Adipose tissue (tissue), 3 donors: ENCODE data around the gene POU6F2. TPM values are rescaled to one million over a fixed set of nuclear protein-coding genes. Genes with fewer than 3 reads are reported as not detected.

ENCODE experiments used
- H3K27ac ChIP-seq: one replicate; pipeline ENCODE4 v1.5.1; 2013; ENCODE audit warnings: low read depth, low read length
- WGBS, 3 donors: extraction: QIAGEN DNeasy Blood & Tissue Kit; methylation state at CpG; one replicate each; pipeline ENCODE4 v1.1.7; 2013; 5-methylcytosine and 5-hydroxymethylcytosine counted together
- polyA plus RNA-seq, 3 donors: library from polyadenylated mRNA; stranded (reverse); fragments of 200-250 nt; gene quantifications; one replicate each; pipeline ENCODE4 v1.2.3, GENCODE V29; 2013
- donor health status: healthy with polysubstance abuse.
- donor health status: Bipolar disorder and iron deficiency.
- donor health status: healthy.

Gene POU6F2
- polyA plus RNA-seq, 3 donors: 0.16 to 0.64 TPM; not detected in 1

DNA sequence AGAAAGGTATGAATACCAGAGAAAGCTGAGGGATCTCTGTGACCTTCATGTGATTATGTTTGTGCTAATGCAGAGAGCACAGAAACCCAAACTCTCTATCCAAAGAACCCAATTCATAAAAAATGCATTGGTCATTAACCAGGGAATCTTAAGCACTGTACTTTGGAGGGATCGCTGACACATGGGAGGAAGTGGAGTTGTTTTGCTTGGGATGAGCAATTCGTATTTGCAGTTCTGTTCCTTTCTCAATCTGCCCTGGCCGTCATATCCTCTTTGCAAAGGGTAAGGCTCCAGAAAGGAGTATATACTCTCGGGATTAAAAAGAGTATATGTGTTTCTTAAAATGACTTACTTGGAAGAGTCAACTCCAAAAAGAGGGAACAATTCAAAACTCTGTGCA is 221.3 kb downstream of the POU6F2 start:
- H3K27ac ChIP-seq: no peak overlapping the region
- 65 to 76% (median 70%) methylated on average over 4 of the region's 4 CpGs for WGBS, 3 donors

- WGBS, 3 donors: 70 to 85% (median 79%) methylated on average over 5 of the region's 5 CpGs
- no peak overlapping the region for H3K27ac ChIP-seq
Measured at GRCh38 chr7:39199951-39200350, 222.2 kb downstream of the POU6F2 start.

GRCh38 chr7:39202041-39202440 is 224.3 kb downstream of the POU6F2 start:
- WGBS, 3 donors: 53 to 61% (median 61%) methylated on average over 1 of the region's 1 CpG
- no peak overlapping the region for H3K27ac ChIP-seq

DNA sequence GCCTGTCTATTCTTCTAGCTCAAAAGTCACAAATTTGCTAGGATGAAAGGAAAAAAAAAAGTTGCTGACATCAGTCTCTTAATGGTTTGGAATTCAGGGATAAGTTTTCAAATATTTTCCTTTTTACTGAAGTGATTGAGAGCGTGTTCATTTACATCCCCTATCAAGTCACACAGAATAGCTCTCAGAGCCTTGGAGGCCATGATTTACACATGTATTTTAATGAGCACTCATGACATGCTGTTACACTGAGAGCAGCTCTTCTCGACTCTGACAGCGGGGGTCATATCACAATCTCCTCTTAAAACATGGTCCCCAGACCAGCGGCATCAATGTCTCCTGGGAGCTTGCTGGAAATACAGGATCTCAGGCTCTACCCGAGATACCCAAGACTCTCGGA is 232.7 kb downstream of the POU6F2 start:
- no peak overlapping the region for H3K27ac ChIP-seq
- 82 to 87% (median 85%) methylated on average over 6 of the region's 6 CpGs for WGBS, 3 donors

DNA sequence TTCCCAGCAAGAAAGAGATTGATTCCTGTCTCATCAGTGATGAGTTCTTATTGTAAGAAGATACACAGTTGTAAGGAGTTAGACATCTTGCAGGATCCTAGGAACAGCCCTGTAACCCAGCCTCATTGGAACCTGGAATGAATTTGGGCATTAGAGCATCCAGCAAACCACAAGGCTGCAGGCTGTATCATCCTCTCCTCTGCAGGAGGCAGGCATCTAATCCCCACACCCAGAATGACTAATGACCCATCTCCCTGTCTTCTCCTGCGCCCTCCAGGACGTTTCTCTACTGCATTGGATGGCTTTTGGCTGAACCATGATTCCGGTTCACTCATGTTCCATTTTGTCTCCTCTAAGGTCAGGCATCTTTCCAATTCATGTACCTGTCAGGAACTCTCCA is 233.9 kb downstream of the POU6F2 start:
- 66 to 70% (median 69%) methylated on average over 3 of the region's 3 CpGs for WGBS, 3 donors
- H3K27ac ChIP-seq: no peak overlapping the region

GRCh38 chr7:39212876-39213275 is 235.2 kb downstream of the POU6F2 start:
- 43 to 56% (median 47%) methylated on average over 2 of the region's 2 CpGs for WGBS, 3 donors
- H3K27ac ChIP-seq: no peak overlapping the region

DNA sequence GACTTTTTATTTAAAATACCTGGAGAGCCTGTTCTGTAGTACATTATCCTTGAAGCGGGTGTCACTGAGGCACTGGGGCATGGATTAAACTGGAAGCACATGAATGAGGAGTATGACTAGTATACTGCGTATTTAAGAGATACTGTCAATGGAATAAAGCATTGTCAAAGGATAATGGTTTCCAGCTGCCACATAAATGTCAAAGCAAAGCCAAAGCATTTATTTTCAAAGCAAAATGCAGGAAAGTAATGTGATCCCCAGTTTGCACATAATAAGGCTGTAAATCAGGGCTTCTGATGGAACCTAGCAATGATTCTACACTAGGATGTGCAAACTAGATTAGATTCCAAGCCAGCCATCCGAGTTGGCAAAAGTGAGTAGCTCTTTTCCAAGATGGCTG is 240.1 kb downstream of the POU6F2 start:
- WGBS, 3 donors: 64 to 76% (median 71%) methylated on average over 3 of the region's 3 CpGs
- H3K27ac ChIP-seq: no peak overlapping the region

DNA sequence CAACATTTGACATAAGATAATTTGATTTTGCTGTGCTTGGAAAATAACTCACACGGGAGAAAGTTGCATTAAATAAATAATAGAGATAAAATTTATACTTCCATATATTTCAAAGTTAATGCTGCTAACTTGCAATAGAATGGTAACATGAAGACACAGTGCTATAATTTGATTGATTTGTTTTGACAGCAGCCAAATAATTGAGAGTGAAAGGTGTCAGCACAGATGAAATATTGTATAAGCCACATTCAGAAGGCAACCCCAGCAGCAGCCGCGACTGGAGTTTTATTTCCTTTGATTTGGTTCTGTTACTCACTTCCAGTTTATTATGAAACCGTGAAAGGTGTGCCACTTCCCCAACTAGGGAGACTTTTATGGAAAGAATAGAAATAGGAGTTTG is 242.2 kb downstream of the POU6F2 start:
- H3K27ac ChIP-seq: no peak overlapping the region
- 79 to 83% (median 81%) methylated on average over 4 of the region's 4 CpGs for WGBS, 3 donors

DNA sequence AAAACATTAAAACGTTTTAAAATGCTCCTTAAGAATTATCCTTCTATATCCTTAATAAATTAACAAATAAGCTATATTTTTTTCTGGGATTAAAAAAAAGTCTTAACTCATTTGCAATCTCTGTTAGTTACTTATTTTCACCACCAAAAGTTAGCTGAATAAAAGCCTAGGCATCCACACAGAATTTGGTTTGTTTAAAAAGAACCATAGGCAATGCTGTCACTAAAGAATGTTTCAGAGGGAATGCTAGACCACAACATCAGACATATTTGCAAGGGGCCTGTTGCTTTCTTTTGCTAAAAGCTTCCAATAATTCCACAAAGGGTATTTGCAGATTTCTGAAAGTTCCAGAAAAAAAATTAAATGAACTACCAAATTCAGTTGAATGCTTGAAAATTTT is 244.2 kb downstream of the POU6F2 start:
- 41 to 62% (median 51%) methylated on average over 1 of the region's 1 CpG for WGBS, 3 donors
- no peak overlapping the region for H3K27ac ChIP-seq

DNA sequence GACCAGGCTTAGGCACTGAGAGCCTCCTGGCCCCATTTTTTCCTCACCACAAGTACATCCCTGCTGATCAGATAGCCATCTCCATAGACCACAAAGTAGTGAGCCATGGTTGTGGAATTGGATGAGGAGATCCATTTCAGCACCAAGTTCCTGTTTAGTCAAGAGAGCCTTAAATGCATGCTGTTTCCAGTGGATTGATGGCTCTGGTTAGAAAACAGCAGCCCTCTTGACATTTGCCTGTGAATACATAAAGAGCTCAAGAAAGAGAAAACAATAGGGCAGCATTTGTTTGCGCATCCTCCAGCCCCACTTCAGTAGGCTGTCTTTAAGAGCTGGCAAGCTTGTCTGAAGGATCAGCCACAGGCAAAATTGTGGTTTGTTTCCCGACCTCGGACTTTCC is 251.2 kb downstream of the POU6F2 start:
- H3K27ac ChIP-seq: no peak overlapping the region
- WGBS, 3 donors: 42 to 58% (median 56%) methylated on average over 3 of the region's 3 CpGs

DNA sequence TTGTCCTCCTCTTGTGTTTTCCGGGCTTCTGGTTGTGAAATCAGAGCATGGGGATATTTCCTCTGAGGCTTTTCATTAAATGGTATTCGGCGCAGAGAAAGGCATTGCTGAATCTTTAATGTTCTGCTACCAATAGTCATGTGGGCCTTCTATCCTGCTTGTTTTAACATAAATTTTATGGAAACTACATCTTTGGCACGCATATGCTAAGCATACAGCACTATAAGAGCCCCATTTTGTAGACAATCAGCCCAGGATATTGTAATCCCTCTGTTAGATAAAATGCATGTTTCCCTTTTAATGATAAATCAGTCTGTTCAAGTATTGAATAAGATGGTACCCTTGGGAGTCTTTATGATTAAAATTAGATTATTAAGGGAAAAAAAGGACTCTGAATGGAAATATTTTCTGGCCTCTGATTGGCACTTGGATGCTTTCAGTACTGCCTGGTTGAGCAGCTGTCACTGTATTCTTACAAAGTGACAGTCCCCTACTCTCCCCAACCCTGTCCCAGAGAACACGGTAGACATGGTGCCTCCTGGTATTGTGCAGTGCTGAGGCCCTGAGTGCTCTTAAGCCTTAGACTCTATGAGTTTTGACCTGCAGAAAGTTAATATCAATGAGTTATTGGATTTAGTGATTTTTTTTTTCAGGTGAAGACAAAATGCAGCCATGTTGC is 256.3 kb downstream of the POU6F2 start:
- no peak overlapping the region for H3K27ac ChIP-seq
- 85 to 90% (median 85%) methylated on average over 5 of the region's 5 CpGs for WGBS, 3 donors

GRCh38 chr7:39238234-39238869 is 260.6 kb downstream of the POU6F2 start:
- no peak overlapping the region for H3K27ac ChIP-seq
- WGBS, 3 donors: 75 to 88% (median 83%) methylated on average over 12 of the region's 12 CpGs

- H3K27ac ChIP-seq: no peak overlapping the region
- WGBS, 3 donors: 67 to 91% (median 91%) methylated on average over 3 of the region's 3 CpGs
Measured at GRCh38 chr7:39240864-39241263, 263.2 kb downstream of the POU6F2 start.

DNA sequence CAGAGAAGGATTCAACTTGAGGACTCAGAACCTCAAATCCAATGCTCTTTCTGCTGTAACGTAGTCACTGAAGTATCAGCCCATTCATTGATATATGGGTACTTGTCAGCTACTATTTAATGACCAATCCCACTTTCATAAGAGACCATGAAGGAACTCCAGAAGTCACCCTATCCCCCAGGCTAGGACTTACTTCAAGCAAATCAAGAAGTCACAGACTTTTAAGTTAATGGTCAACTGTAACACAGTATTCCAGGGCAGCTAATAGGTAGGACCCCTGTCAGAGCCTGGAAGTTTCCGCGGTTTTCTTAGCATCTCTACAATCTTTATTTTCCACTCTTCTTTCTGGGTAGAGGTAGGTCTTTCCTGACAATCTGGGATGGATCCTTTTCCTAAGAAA is 269.9 kb downstream of the POU6F2 start:
- 83 to 90% (median 88%) methylated on average over 3 of the region's 3 CpGs for WGBS, 3 donors
- H3K27ac ChIP-seq: no peak overlapping the region

GRCh38 chr7:39248041-39248691 is 270.5 kb downstream of the POU6F2 start:
- WGBS, 3 donors: 66 to 81% (median 75%) methylated on average over 4 of the region's 4 CpGs

GRCh38 chr7:39248692-39249090 is 271.0 kb downstream of the POU6F2 start:
- 57 to 84% (median 82%) methylated on average over 3 of the region's 3 CpGs for WGBS, 3 donors
- H3K27ac ChIP-seq: no peak overlapping the region

More at GRCh38 chr7:39248041-39248691, 270.5 kb downstream of the POU6F2 start:
- no peak overlapping the region for H3K27ac ChIP-seq

DNA sequence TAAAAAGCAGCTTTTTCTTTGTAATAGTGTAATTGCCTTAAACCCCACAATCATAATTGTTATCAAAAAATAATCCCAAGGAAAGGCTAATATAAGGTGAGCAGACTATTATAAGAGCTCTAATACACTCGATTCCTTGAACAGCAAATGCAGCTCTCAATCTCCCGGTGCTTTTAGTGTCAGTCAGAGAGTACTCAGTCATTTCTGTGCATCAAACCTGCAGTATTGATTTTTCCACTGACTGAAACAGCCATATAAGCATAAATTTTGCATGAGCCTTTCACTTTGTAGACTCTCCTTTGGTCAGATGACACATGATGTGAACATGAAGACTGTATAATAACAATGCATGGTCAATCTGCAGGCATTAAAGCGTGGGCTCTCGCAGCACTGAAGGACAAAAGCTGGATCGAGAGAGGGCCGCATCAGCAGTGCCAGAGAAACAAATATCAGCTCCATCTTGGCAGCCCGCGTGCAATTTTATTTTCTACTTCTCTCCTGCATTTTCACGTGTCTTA is 272.0 kb downstream of the POU6F2 start:
- no peak overlapping the region for H3K27ac ChIP-seq
- 77 to 89% (median 86%) methylated on average over 9 of the region's 9 CpGs for WGBS, 3 donors

DNA sequence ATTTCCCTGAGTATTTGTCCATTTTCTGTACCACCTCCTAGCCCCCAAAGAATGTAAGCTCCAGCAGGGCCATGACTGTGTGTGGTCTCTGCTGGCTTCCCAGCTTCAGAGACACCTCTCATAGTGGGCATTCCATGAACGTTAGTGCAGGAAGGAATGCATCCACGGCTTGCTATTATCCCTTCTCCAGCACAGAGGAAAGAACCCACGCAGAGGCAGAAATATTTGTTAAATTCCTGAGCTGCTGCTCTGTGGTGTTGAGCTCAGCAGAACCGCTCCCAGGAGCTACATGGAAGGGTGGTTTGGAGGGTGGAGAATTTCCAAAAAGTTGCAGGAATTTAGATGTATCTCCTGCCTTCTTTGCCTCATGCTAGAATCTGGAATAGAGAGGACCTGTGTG is 275.2 kb downstream of the POU6F2 start:
- 32 to 38% (median 37%) methylated on average over 4 of the region's 4 CpGs for WGBS, 3 donors
- H3K27ac ChIP-seq: no peak overlapping the region

- no peak overlapping the region for H3K27ac ChIP-seq
- WGBS, 3 donors: 72 to 78% (median 73%) methylated on average over 11 of the region's 11 CpGs
Measured at GRCh38 chr7:39259391-39260003, 281.8 kb downstream of the POU6F2 start.
